ENCODE results near the gene ANO6.
"Not testable (repeated sequence)": the region's sequence is repeated elsewhere in the genome, so short reads cannot be mapped to it uniquely, and the experiment has no call there.

The ANO6 gene

DNA sequence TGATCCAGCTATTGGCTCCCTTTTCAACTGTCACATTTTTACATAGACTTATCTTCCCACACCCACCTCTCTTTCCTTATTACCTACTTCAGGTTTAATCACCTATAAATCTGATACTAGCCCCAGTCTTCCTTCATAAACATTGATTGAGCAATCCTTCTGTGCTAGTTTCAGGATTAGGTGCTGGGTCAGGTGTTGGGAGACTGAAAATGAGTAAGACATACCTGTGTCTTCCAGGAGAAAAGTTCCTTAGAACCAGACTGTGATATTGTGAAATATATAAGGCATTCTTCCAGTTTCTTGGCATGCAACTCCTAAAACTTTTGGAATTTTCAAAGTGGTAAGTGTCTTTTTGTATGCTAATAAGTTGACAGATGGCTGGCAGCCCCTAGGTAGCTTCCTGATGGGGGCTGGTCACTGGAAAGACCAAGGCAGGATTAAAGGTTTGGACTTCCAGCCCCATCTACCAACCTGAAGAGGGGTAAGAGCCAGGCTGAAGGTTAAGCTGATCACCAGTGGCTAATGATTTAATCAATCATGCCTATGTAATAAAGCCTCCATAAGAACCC lies 4.6 kb downstream of the ANO6 start:
- no peak overlapping the region for H3K4me3 Mint-ChIP-seq
- H3K27ac Mint-ChIP-seq: no peak overlapping the region
- H3K36me3 Mint-ChIP-seq (ENCODE audit: low read depth): peaks cover 14% of the 10 kb centered on the region
- no peaks in the 10 kb centered on the region for H3K27me3 Mint-ChIP-seq
- H3K4me1 Mint-ChIP-seq (ENCODE audit: low read depth): peaks cover 59% of the 10 kb centered on the region
- no peaks in the 10 kb centered on the region for H3K9me3 Mint-ChIP-seq
- DNase-seq: no peak

DNA sequence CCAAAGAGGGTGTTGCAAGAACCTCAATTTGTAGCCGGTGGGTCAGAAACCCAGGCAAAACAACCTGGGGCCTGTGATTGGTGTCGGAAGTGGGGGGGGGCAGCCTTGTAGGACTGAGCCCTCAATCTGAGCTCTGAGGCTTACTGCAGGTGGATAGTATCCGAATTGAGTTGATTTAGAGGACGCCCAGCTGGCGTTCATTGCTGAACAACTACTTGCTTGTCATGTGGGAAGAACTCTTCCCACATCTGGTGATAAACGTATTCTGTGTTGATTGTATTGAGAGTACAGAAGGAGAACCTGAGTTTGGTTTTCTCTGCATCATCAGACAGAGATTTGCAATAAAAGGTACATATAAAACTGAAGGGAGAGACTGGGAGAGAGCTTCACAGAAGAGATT lies 5.1 kb downstream of the ANO6 start:
- Mint-ChIP-seq H3K36me3 (ENCODE audit: low read depth) (peaks cover 13% of the 10 kb centered on the region), H3K27ac (no peak overlapping the region), H3K27me3 (no peaks in the 10 kb centered on the region), H3K4me3 (no peak overlapping the region), H3K4me1 (ENCODE audit: low read depth) (peaks cover 59% of the 10 kb centered on the region), H3K9me3 (no peaks in the 10 kb centered on the region)
- no peak for DNase-seq

DNA sequence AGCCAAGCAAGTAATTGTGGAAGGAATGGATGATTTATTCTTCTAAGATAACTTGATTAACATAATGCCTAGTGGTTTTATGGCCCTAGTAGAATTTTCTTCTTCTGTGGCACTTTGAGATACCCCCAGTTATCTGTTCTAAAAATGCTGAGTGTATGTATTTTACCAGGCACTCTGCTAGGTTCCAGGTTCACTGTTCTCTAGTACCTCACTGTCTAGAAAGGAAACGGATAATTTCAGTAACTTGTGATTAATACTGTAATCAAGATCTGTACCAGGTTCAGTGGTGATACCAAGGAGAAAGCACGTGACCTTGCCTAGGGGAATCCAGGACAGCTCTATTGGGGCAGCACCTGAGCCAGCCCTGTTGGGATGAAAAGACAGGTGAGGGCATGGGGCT lies 8.0 kb downstream of the ANO6 start:
- Mint-ChIP-seq H3K9me3 (no peaks in the 10 kb centered on the region), H3K4me1 (ENCODE audit: low read depth) (peaks cover 52% of the 10 kb centered on the region), H3K27me3 (no peaks in the 10 kb centered on the region), H3K4me3 (no peak overlapping the region), H3K27ac (no peak overlapping the region), H3K36me3 (ENCODE audit: low read depth) (peaks cover 15% of the 10 kb centered on the region)
- DNase-seq: no peak

DNA sequence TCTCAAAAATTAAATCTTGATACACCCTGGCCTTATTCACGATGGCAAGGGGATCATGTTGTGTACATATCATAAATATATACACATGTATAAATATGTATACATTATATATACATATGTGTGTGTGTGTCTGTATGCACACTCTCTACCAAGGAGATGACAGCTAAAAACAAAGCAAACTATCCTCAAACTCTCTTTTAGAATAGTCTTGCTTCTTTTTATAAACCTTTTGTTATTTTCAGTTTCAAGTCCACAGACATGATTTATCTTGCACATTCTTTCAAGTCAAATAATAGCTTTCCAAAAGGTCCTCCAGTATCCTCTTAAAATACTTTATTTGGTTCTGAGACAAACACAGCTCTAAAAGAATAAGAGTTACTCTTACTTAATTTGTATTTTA lies 8.4 kb downstream of the ANO6 start:
- no peak for DNase-seq
- Mint-ChIP-seq H3K9me3 (no peaks in the 10 kb centered on the region), H3K27ac (no peak overlapping the region), H3K4me1 (ENCODE audit: low read depth) (peaks cover 52% of the 10 kb centered on the region), H3K36me3 (ENCODE audit: low read depth) (peaks cover 15% of the 10 kb centered on the region), H3K4me3 (no peak overlapping the region), H3K27me3 (no peaks in the 10 kb centered on the region)

DNA sequence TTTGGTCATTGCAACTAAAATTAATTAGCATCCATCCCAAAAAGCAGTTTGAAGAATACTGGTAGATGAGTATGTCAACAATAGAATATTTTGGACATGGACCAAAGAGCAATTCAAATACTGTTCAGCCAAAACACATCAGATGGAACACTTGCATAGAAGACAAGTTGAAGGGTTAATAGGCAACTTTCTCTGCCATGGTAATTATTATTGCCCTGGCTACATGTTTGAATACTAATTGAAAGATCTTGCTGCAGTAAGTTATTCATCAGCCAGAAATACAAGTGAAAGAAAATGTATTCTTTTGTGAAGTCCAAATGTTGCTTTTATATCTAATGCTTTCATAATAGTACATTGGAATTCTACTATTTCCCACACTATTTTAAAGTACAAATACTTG lies 10.1 kb downstream of the ANO6 start:
- no peak for DNase-seq
- Mint-ChIP-seq H3K4me1 (ENCODE audit: low read depth) (peaks cover 42% of the 10 kb centered on the region), H3K9me3 (no peaks in the 10 kb centered on the region), H3K4me3 (no peak overlapping the region), H3K36me3 (ENCODE audit: low read depth) (peaks cover 20% of the 10 kb centered on the region), H3K27me3 (no peaks in the 10 kb centered on the region), H3K27ac (no peak overlapping the region)

DNA sequence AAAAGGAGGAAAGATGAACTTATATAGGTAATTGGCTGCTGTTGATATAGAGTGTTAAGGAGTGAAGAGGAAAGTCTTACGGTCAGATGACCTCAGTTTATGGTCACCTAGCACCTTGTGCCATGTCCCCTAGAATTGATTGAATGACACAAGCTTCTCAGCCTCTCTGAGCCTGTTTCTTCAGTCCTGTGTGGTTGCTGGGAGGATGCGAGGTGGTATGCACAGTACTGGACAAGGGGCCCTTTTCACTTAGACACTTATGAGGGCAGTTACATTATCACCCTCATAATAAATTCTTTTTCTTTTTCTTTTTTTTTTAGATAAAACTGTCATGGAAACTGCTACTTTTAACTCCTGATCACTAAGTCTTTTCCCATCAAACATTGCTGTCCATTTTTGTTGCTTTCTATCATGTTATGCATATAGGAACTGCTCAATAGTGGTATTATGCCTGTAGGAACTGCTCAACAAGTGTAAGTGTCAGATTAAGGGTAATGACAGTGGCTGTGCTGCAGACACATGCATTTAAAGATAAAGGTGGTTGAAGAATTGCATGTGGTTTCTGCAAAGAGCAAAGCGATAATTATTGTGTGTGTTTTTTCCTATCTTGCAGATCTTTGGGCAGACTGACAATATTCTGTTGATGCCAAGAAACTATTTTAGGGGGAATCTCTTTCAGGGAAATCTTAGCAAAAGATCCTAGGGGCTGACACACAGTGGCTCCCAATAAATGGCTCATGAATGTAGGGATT lies 11.6 kb downstream of the ANO6 start:
- H3K4me3 Mint-ChIP-seq: no peak overlapping the region
- no peaks in the 10 kb centered on the region for H3K9me3 Mint-ChIP-seq
- H3K4me1 Mint-ChIP-seq (ENCODE audit: low read depth): peaks cover 46% of the 10 kb centered on the region
- H3K36me3 Mint-ChIP-seq (ENCODE audit: low read depth): peaks cover 22% of the 10 kb centered on the region
- no peak overlapping the region for H3K27ac Mint-ChIP-seq
- DNase-seq: no peak
- no peaks in the 10 kb centered on the region for H3K27me3 Mint-ChIP-seq

DNA sequence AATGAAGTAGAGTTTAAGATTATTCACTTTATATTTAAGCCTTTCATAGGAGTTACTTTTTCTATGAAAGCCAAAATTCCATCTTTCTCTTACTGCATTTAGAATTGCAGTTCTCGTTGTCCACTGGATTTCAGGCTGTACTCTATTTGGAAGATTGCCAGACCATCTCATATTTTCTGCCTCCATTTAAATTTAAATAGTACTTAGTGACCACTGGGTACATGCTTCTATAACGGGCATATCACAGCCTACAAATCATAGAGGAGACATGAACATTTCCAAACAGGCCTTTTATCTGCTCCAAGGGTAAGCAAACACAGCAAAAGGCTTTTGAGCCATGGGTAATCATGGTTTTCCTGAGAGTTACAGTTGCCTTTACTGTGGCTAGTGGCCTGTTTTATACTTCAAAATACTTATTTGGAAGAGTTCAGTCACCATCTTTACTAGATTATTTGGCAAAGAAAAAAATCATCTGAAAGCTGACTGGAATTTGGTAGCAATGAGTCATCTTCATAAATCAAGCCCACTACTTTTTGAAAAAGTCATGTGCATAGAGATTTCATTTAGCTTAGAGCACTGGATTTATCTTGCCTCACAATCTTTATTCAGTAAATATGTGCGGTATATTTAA lies 15.7 kb downstream of the ANO6 start:
- peak overlapping the region; percentile 68 for H3K27ac Mint-ChIP-seq
- no peaks in the 10 kb centered on the region for H3K27me3 Mint-ChIP-seq
- H3K4me1 Mint-ChIP-seq (ENCODE audit: low read depth): peaks cover 63% of the 10 kb centered on the region
- no peak for DNase-seq
- H3K9me3 Mint-ChIP-seq: no peaks in the 10 kb centered on the region
- no peak overlapping the region for H3K4me3 Mint-ChIP-seq
- H3K36me3 Mint-ChIP-seq (ENCODE audit: low read depth): peaks cover 20% of the 10 kb centered on the region

DNA sequence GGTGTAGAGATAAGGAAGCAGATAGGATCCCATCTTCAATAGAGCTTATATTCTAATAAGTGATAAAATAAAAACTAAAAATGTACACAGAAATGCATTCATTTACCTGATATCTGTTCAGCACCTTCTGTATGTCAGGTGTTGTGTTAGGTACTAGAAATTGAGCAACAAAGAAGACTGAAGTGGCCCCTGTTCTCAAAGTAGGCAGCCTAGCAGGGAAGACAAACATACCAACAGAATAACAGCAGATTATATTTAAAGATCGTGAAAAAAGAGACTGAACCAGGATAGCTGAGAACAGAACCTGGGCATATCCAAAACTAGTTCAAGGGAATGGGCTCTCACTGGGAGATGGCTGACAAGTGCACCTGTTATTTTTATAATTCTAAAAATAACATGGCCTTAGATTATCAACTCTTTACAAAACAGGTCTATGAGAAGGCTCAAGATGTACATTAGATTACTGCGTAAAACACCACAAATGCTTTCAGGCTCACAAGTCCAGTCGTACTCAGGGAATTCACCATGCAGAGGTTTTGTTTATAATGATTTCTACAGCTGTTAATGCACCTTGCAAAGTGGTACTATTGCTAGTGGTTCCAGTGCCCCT lies 16.4 kb downstream of the ANO6 start:
- no peak for DNase-seq
- Mint-ChIP-seq H3K4me3 (no peak overlapping the region), H3K27ac (peak overlapping the region; percentile 97), H3K9me3 (no peaks in the 10 kb centered on the region), H3K27me3 (no peaks in the 10 kb centered on the region), H3K36me3 (ENCODE audit: low read depth) (peaks cover 23% of the 10 kb centered on the region), H3K4me1 (ENCODE audit: low read depth) (peaks cover 67% of the 10 kb centered on the region)

DNA sequence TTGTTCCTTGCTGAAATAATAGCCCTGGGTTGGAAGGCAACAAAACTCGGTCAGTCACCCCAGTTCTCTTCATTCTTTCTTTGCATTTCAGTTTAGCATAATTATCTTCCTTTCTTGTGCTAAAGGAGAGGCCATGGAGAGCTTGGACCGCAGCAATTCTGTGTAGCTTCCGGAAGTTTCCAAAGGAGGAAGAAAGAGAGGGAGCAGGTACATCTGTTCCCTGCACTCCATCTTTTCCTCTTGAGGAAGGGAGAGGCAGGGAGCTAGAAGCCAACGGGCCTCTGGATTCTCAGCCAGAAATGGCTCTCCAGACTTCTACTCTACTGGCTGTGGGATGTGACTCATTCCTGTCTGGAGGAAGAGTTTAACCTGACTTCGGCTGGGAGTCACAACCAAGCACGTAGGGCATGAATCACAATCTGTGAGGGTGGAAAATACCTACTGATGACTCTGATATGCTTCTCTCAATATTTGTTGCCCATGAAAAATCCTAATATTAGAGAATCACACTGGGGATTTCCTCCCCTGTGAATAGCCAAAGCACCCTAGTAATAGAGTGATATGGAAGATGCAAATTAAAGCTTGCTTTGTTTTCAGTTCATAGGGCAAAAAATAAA lies 17.0 kb downstream of the ANO6 start:
- Mint-ChIP-seq H3K4me1 (ENCODE audit: low read depth) (peaks cover 65% of the 10 kb centered on the region), H3K27me3 (no peaks in the 10 kb centered on the region), H3K9me3 (no peaks in the 10 kb centered on the region), H3K36me3 (ENCODE audit: low read depth) (peaks cover 23% of the 10 kb centered on the region), H3K4me3 (peak overlapping the region; percentile 57), H3K27ac (peak overlapping the region; percentile 97)
- DNase-seq: no peak

DNA sequence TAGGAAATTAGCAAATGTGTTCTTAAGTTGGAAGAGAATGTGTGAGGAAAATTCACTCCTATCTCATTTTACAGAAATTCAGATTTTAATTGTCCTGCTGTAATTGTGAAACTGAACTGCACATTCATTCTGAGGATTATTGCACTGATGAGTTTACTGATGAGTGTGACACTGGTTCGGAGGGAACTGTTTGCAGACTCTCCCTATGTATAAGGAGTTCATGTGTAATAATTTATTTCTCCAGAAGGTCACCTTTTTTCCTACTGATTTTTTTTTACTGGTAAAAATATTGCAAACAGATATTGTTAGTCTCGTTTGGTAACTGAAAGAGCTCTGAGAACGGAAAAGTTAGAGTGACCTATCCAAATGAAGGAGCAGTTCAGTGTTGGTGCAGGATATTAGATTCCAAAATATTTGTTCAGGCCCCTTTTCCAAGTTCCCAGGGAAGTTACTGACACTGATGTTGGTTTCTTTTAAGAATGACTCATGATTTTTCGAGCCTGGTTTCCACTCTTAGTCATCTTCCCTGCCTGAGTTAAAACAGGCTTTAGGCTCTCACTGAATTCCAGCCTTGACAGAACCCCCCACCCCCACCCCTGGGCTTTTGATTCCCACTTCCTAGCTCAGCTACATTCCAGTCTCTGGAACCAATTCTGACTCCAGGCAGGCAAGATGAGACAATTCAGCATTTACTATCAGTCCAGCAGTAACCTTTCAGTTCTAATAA lies 18.4 kb downstream of the ANO6 start:
- H3K4me1 Mint-ChIP-seq (ENCODE audit: low read depth): peaks cover 69% of the 10 kb centered on the region
- no peaks in the 10 kb centered on the region for H3K27me3 Mint-ChIP-seq
- H3K27ac Mint-ChIP-seq: peak overlapping the region; percentile 97
- no peaks in the 10 kb centered on the region for H3K9me3 Mint-ChIP-seq
- H3K36me3 Mint-ChIP-seq (ENCODE audit: low read depth): peaks cover 19% of the 10 kb centered on the region
- peak overlapping the region; percentile 51 for H3K4me3 Mint-ChIP-seq
- DNase-seq: no peak

DNA sequence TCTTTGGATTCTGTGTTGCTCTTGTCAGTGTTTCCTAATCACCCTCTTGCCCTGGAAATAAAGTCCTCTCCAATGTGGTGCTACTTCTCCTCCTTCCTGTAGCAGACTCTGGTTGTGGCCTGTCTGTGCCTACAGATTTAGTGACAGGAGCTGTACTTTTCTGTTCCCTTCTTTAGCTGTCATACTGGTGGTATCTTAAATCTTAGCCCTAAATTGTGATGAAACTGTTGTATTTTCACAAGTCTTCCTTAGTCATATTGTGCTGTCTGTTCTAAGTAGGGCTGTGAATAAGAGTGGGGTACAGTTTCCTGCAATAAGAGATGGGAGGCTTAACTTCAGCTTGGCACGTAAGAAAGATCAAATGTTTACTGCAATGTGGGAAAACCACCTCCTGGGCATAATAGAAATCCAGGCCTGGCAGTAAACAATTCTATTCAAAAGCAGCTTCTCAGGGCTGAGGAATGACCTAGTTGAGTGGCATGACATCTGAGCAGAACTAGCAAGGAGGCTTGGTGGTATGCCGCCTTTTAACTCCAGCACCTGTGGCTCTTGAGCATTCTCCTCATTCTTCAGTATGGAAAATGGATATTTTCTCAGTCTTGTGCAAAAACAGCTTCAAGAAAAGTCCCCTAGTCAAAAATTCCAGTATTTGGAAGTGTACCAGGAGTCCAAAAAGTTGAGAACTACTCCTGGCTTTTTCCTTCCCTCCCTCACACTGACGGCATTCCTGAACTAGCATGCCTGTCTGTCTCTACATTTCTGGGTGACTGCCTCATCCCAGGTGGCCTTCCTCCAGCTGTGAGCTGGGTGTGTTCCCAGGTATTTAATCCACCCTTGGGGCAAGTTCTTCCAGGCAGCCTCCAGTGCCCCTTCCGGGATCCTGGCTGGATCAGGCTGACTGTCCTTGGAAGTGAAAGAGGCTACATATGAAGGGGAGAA lies 19.5 kb downstream of the ANO6 start:
- H3K27me3 Mint-ChIP-seq: no peaks in the 10 kb centered on the region
- H3K4me1 Mint-ChIP-seq (ENCODE audit: low read depth): peaks cover 76% of the 10 kb centered on the region
- H3K4me3 Mint-ChIP-seq: peak overlapping the region; percentile 51

DNA sequence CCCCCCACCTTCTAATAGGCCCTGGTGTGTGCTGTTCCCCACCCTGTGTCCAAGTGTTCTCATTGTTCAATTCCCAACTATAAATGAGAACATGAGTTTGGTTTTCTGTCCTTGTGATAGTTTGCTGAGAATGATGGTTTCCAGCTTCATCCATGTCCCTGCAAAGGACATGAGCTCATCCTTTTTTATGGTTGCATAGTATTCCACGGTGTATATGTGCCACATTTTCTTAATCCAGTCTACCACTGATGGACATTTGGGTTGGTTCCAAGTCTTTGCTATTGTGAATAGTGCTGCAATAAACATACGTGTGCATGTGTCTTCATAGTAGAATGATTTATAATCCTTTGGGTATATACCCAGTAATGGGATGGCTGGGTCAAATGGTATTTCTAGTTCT lies 20.5 kb downstream of the ANO6 start:
- not testable (repeated sequence) for H3K9me3 Mint-ChIP-seq, DNase-seq, H3K4me3 Mint-ChIP-seq, H3K27me3 Mint-ChIP-seq, H3K27ac Mint-ChIP-seq
- H3K36me3 Mint-ChIP-seq (ENCODE audit: low read depth): peaks cover 17% of the 10 kb centered on the region
- H3K4me1 Mint-ChIP-seq (ENCODE audit: low read depth): peaks cover 79% of the 10 kb centered on the region

More for the DNA sequence above, 19.5 kb downstream of the ANO6 start:
- H3K27ac Mint-ChIP-seq: peak overlapping the region; percentile 97
- H3K36me3 Mint-ChIP-seq (ENCODE audit: low read depth): peaks cover 16% of the 10 kb centered on the region
- no peaks in the 10 kb centered on the region for H3K9me3 Mint-ChIP-seq
- no peak for DNase-seq

DNA sequence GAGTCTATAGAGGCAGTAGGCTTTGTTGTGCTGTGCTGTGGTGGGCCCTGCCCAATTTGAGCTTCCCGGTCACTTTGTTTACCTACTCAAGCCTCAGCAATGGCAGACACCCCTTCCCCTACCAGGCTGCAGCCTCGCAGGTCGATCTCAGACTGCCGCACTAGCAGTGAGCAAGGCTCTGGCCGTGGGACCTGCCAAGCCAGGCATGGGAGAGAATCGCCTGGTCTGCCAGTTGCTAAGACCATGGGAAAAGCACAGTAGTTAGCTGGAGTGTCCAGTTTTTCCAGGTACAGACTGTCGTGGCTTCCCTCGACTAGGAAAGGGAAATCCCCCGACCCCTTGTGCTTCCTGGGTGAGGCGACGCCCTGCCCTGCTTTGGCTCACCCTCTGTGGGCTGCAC lies 26.3 kb downstream of the ANO6 start:
- H3K4me3 Mint-ChIP-seq: no peak overlapping the region
- H3K27me3 Mint-ChIP-seq: no peaks in the 10 kb centered on the region
- H3K36me3 Mint-ChIP-seq (ENCODE audit: low read depth): peaks cover 19% of the 10 kb centered on the region
- no peaks in the 10 kb centered on the region for H3K9me3 Mint-ChIP-seq
- DNase-seq: no peak
- peaks cover 45% of the 10 kb centered on the region for H3K4me1 Mint-ChIP-seq (ENCODE audit: low read depth)
- no peak overlapping the region for H3K27ac Mint-ChIP-seq
